GM12874 (cell line): Measurements from ENCODE around the gene ENOX1.

Source experiments
- TF ChIP-seq, protein P1 (sequence below): IDR thresholded peaks from 2 replicates; pipeline ENCODE4 v1.5.1; 2011; ENCODE audit warnings: low read depth, mild to moderate bottlenecking, control low read depth, low read length, moderate library complexity; ENCODE audit not compliant: insufficient read depth

ENOX1 gene

GRCh38 chr13:43763143-43763759 is 23.5 kb downstream of the ENOX1 start:
- TF ChIP-seq, protein P1, sequence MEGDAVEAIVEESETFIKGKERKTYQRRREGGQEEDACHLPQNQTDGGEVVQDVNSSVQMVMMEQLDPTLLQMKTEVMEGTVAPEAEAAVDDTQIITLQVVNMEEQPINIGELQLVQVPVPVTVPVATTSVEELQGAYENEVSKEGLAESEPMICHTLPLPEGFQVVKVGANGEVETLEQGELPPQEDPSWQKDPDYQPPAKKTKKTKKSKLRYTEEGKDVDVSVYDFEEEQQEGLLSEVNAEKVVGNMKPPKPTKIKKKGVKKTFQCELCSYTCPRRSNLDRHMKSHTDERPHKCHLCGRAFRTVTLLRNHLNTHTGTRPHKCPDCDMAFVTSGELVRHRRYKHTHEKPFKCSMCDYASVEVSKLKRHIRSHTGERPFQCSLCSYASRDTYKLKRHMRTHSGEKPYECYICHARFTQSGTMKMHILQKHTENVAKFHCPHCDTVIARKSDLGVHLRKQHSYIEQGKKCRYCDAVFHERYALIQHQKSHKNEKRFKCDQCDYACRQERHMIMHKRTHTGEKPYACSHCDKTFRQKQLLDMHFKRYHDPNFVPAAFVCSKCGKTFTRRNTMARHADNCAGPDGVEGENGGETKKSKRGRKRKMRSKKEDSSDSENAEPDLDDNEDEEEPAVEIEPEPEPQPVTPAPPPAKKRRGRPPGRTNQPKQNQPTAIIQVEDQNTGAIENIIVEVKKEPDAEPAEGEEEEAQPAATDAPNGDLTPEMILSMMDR, result no peak

DNA sequence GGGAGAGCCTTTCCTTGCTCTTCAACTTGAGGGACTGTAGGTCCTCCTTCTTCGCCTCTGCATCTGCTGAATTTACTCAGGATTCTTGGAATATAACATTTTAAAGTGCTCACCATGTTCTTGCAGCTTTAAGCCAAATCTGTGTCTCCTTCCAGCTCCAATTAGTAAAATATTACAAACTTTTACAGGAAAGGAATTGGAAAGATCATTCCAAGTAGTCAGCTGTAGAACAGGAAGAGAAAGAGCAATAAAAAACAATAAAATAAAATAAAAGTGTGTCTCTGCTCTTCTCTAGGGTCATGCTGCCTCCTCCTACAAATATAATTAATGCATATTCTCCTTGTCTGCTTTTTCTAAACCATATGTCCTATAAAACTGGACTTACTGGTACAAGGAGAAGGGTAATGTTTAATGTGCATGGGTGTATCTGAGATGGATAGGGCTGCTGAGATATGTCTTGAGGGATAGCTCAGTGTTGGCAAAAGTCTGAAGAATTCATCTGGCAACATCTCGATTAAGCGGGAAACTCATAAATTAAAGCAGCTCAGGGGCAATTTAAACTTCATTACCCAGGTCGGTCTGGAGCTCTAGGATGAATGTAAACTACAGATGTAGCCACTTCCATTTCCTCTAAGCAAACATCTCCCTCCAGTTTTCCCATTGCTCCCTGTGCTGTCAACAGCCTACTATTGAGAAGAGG is 25.0 kb downstream of the ENOX1 start:
- TF ChIP-seq, protein P1, result no peak

GRCh38 chr13:43760257-43760656 is 26.5 kb downstream of the ENOX1 start:
- TF ChIP-seq, protein P1, result no peak

GRCh38 chr13:43758834-43759233 is 27.9 kb downstream of the ENOX1 start:
- TF ChIP-seq, protein P1, result no peak

- TF ChIP-seq, protein P1, result no peak
These were observed 29.5 kb downstream of the ENOX1 start for GRCh38 chr13:43757266-43757665.

DNA sequence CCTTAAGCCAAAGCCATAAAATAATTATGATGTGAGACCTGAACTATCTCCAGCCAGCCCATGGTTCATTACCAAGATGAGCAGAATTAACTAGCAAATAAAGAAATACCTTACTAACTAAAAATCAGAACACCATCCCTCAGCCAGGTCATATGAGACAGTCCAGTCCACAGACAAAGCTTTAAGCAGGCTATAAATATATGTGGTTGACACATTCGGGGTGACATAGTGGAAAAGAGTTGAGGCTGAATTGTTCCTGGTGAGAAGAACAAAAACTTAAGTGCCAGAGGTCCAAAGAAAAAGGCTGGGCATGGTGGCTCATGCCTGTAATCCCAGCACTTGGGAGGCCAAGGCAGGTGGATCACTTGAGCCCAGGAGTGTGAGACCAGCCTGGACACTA is 30.9 kb downstream of the ENOX1 start:
- TF ChIP-seq, protein P1, result no peak

DNA sequence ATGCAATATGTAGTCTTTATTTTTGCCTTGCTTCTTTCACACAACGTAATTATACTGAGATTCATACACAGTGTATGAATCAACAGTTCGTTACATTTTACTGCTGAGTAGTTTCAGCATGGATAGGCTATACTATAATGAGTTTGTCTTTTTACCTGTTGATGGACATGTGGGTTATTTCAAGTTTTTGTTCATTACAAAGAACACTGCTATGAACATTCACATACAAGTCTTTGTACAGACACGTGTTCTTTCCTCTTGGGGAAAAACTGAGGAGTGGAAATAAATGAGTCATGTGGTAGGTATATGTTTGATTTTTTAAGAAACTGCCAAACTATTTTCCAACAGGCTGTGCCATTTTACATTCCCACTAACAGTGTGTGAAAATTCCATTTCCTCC is 35.1 kb downstream of the ENOX1 start:
- TF ChIP-seq, protein P1, result no peak
